TTC549 (cell line): Measurements from ENCODE around the gene RHD.
"Not testable (repeated sequence)": the region's sequence is repeated elsewhere in the genome, so short reads cannot be mapped to it uniquely, and the experiment has no call there.

Experiments
- FAIRE-seq: peaks from 2 replicates; lab custom pipeline; 2012; peaks lifted over from hg19 to GRCh38; lab: Jason Lieb, UNC

Gene RHD

GRCh38 chr1:25356848-25357247 is 84.5 kb downstream of the RHD start:
- FAIRE-seq: no peak

- no peak for FAIRE-seq
These were observed 88.6 kb downstream of the RHD start for GRCh38 chr1:25360596-25361581.

- no peak for FAIRE-seq
These were observed 89.6 kb downstream of the RHD start for GRCh38 chr1:25361901-25362300.

- FAIRE-seq: not testable (repeated sequence)
These were observed 90.6 kb downstream of the RHD start for GRCh38 chr1:25362634-25363559.

GRCh38 chr1:25369241-25369640 is 96.9 kb downstream of the RHD start:
- FAIRE-seq: no peak

GRCh38 chr1:25369691-25370271 is 97.5 kb downstream of the RHD start:
- not testable (repeated sequence) for FAIRE-seq

- not testable (repeated sequence) for FAIRE-seq
These were observed 99.4 kb downstream of the RHD start for GRCh38 chr1:25371757-25372156.

- FAIRE-seq: not testable (repeated sequence)
These were observed 106.1 kb downstream of the RHD start for GRCh38 chr1:25378367-25378766.
